ENCODE data around the gene SCN8A.

DNA sequence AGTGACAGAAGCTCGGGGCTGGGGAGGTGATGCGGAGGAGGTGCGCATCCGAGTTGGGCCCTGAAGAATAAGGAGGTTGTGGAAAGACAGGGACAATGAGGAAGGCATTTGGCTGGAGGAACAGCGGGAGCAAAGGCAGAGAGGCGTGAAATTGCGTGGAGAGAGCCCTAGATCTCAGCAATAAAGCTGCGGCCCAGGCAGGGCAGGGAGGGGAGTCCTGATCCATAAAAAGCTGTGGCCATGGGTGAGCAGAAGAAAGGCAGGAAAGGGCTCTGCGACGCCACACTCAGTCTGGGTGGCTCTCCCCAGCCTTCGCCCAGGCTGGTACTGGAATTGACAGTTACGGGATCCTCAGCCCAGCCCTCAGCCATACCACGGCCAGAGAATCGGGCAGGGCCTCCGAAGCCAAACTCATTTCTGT lies 255.2 kb downstream of the SCN8A start:
- TF ChIP-seq, protein P1, sequence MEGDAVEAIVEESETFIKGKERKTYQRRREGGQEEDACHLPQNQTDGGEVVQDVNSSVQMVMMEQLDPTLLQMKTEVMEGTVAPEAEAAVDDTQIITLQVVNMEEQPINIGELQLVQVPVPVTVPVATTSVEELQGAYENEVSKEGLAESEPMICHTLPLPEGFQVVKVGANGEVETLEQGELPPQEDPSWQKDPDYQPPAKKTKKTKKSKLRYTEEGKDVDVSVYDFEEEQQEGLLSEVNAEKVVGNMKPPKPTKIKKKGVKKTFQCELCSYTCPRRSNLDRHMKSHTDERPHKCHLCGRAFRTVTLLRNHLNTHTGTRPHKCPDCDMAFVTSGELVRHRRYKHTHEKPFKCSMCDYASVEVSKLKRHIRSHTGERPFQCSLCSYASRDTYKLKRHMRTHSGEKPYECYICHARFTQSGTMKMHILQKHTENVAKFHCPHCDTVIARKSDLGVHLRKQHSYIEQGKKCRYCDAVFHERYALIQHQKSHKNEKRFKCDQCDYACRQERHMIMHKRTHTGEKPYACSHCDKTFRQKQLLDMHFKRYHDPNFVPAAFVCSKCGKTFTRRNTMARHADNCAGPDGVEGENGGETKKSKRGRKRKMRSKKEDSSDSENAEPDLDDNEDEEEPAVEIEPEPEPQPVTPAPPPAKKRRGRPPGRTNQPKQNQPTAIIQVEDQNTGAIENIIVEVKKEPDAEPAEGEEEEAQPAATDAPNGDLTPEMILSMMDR (IDR thresholded peaks at IDR 0.05): no peak
- TF ChIP-seq POLR2A (IDR thresholded peaks at IDR 0.05) (no peak), POLR2AphosphoS5 (IDR thresholded peaks at IDR 0.05) (no peak)
